Neutrophil (primary cell): ENCODE results near the gene SOX12.
"Not testable (repeated sequence)": the region's sequence is repeated elsewhere in the genome, so short reads cannot be mapped to it uniquely, and the experiment has no call there.

Source experiments
- H3K27ac ChIP-seq: fragments of 200-600 bp; sonication (generic); 2 replicates; pipeline ENCODE4 v1.5.1; 2016; ENCODE audit warnings: mild to moderate bottlenecking, moderate library complexity
- H3K27me3 ChIP-seq: fragments of 200-600 bp; sonication (generic); 2 replicates; pipeline ENCODE4 v1.6.0; 2016; ENCODE audit warnings: mild to moderate bottlenecking
- H3K36me3 ChIP-seq: fragments of 200-600 bp; sonication (generic); 2 replicates; pipeline ENCODE4 v1.5.1; 2017
- H3K4me1 ChIP-seq, 2 experiments: fragments of 200-600 bp in 1 of 2; sonication (generic) in 1 of 2; 1 replicate in 1 of 2; 2 replicates in 1 of 2; pipeline versions ENCODE4 v1.5.1 to v1.6.1; 2013 to 2016; ENCODE audit warnings: low read depth in 1 of 2, low read length in 1 of 2, mild to moderate bottlenecking in 1 of 2, moderate library complexity in 1 of 2; ENCODE audit not compliant: control insufficient read depth in 1 of 2, insufficient read depth in 1 of 2
- H3K4me3 ChIP-seq, 2 experiments: fragments of 200-600 bp in 1 of 2; sonication (generic) in 1 of 2; 1 replicate in 1 of 2; 2 replicates in 1 of 2; pipeline ENCODE4 v1.5.1; 2013 to 2016; ENCODE audit warnings: low read depth in 1 of 2, low read length in 1 of 2, mild to moderate bottlenecking in 1 of 2, moderate library complexity in 1 of 2
- H3K9me3 ChIP-seq: fragments of 200-600 bp; sonication (generic); 2 replicates; pipeline ENCODE4 v1.5.1; 2016
- TF ChIP-seq, protein P1 (sequence below): fragments of 200-600 bp; sonication (generic); IDR thresholded peaks from 2 replicates; pipeline ENCODE4 v1.5.1; 2016; ENCODE audit warnings: antibody characterized with exemption

SOX12 gene

GRCh38 chr20:375265-375889 lies 50.0 kb downstream of the SOX12 start:
- H3K27me3 ChIP-seq = no peaks in the 10 kb centered on the region
- H3K36me3 ChIP-seq = no peaks in the 10 kb centered on the region
- H3K27ac ChIP-seq = no peak overlapping the region
- no peak overlapping the region for H3K4me3 ChIP-seq
- TF ChIP-seq, protein P1, sequence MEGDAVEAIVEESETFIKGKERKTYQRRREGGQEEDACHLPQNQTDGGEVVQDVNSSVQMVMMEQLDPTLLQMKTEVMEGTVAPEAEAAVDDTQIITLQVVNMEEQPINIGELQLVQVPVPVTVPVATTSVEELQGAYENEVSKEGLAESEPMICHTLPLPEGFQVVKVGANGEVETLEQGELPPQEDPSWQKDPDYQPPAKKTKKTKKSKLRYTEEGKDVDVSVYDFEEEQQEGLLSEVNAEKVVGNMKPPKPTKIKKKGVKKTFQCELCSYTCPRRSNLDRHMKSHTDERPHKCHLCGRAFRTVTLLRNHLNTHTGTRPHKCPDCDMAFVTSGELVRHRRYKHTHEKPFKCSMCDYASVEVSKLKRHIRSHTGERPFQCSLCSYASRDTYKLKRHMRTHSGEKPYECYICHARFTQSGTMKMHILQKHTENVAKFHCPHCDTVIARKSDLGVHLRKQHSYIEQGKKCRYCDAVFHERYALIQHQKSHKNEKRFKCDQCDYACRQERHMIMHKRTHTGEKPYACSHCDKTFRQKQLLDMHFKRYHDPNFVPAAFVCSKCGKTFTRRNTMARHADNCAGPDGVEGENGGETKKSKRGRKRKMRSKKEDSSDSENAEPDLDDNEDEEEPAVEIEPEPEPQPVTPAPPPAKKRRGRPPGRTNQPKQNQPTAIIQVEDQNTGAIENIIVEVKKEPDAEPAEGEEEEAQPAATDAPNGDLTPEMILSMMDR = no peak
- peaks cover 29 to 40% of the 10 kb centered on the region in 2 experiments for H3K4me1 ChIP-seq
- H3K9me3 ChIP-seq = no peaks in the 10 kb centered on the region

- Histone ChIP-seq H3K4me3 (no peak overlapping the region), H3K9me3 (no peaks in the 10 kb centered on the region), H3K27ac (no peak overlapping the region), H3K4me1 (peaks cover 33% of the 10 kb centered on the region in 2 experiments), H3K36me3 (no peaks in the 10 kb centered on the region), H3K27me3 (no peaks in the 10 kb centered on the region)
- TF ChIP-seq, protein P1 = no peak
Observed at GRCh38 chr20:376089-376488, 50.7 kb downstream of the SOX12 start.

- Histone ChIP-seq H3K9me3 (no peaks in the 10 kb centered on the region), H3K36me3 (no peaks in the 10 kb centered on the region), H3K27me3 (no peaks in the 10 kb centered on the region), H3K4me1 (peaks cover 27 to 32% of the 10 kb centered on the region in 2 experiments), H3K4me3 (no peak overlapping the region), H3K27ac (no peak overlapping the region)
- TF ChIP-seq, protein P1 = no peak
Observed at GRCh38 chr20:376750-377149, 51.4 kb downstream of the SOX12 start.

DNA sequence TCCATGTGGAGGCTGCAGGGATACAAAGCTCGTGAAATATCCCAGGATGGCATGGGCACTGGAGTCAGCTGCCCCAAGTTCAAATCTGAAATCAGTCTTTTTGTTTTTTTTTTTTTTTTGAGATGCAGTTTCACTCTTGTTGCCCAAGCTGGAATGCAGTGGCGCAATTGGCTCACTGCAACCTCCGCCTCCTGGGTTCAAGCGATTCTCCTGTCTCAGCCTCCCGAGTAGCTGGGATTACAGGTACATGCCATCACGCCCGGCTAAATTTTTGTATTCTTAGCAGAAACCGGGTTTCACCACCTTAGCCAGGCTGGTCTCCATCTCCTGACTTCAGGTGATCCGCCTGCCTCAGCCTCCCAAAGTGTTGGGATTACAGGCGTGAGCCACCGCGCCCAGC lies 52.2 kb downstream of the SOX12 start:
- H3K4me1 ChIP-seq = peaks cover 27 to 31% of the 10 kb centered on the region in 2 experiments
- H3K4me3 ChIP-seq, H3K27me3 ChIP-seq, H3K9me3 ChIP-seq, H3K27ac ChIP-seq, H3K36me3 ChIP-seq: not testable (repeated sequence)

DNA sequence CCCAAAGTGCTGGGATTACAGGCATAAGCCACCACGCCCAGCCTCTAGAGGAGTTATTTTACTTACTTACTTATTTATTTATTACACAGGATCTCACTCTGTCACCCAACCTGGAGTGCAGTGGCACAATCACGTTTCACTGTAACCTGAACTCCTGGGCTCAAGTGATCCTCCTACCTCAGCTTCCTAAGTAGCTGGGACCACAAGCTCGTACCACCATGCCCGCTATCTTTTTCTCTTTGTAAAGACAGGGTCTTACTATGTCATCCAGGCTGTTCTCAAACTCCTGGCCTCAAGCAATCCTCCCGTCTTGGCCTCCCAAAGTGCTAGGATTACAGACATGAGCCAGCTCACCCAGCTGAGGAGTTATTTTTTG lies 53.6 kb downstream of the SOX12 start:
- Histone ChIP-seq H3K4me1 (peaks cover 19 to 20% of the 10 kb centered on the region in 2 experiments), H3K27me3 (no peaks in the 10 kb centered on the region), H3K36me3 (no peaks in the 10 kb centered on the region), H3K27ac (no peak overlapping the region), H3K4me3 (no peak overlapping the region), H3K9me3 (no peaks in the 10 kb centered on the region)
- TF ChIP-seq, protein P1 = no peak
